ENCODE data around the gene COA6.

The COA6 gene

GRCh38 chr1:234368320-234369032, 4.8 kb upstream of the COA6 start:
- ATAC-seq = no peak

GRCh38 chr1:234369033-234369430, 4.2 kb upstream of the COA6 start:
- ATAC-seq = no peak
- TF ChIP-seq GLIS3 (CRISPR knock-in tag; IDR thresholded peaks at IDR 0.05) (no peak), SNAI2 (CRISPR knock-in tag; IDR thresholded peaks at IDR 0.05) (no peak), RARB (CRISPR knock-in tag; IDR thresholded peaks at IDR 0.05) (no peak), CSDC2 (CRISPR knock-in tag; IDR thresholded peaks at IDR 0.05) (no peak)

More at GRCh38 chr1:234368320-234369032, 4.8 kb upstream of the COA6 start:
- TF ChIP-seq SNAI2 (CRISPR knock-in tag; IDR thresholded peaks at IDR 0.05) = no peak
- TF ChIP-seq, protein P1, sequence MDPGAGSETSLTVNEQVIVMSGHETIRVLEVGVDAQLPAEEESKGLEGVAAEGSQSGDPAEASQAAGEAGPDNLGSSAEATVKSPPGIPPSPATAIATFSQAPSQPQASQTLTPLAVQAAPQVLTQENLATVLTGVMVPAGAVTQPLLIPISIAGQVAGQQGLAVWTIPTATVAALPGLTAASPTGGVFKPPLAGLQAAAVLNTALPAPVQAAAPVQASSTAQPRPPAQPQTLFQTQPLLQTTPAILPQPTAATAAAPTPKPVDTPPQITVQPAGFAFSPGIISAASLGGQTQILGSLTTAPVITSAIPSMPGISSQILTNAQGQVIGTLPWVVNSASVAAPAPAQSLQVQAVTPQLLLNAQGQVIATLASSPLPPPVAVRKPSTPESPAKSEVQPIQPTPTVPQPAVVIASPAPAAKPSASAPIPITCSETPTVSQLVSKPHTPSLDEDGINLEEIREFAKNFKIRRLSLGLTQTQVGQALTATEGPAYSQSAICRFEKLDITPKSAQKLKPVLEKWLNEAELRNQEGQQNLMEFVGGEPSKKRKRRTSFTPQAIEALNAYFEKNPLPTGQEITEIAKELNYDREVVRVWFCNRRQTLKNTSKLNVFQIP (CRISPR knock-in tag; IDR thresholded peaks at IDR 0.05; ENCODE audit: borderline replicate concordance, low read depth) = no peak
- no peak for TF ChIP-seq BACH2 (CRISPR knock-in tag; IDR thresholded peaks at IDR 0.05; ENCODE audit: borderline replicate concordance)
- no peak for TF ChIP-seq TOX (CRISPR knock-in tag; IDR thresholded peaks at IDR 0.05; ENCODE audit: borderline replicate concordance)
- TF ChIP-seq ESRRG (CRISPR knock-in tag; IDR thresholded peaks at IDR 0.05) = no peak
- no peak for TF ChIP-seq ZFP3 (CRISPR knock-in tag; IDR thresholded peaks at IDR 0.05)
- TF ChIP-seq ZNF70 (CRISPR knock-in tag; IDR thresholded peaks at IDR 0.05) = no peak
- TF ChIP-seq TCF4 (CRISPR knock-in tag; IDR thresholded peaks at IDR 0.05; ENCODE audit: borderline replicate concordance) = no peak
- no peak for TF ChIP-seq ZFP30 (CRISPR knock-in tag; IDR thresholded peaks at IDR 0.05)
- TF ChIP-seq RARB (CRISPR knock-in tag; IDR thresholded peaks at IDR 0.05) = no peak
- TF ChIP-seq, protein P2, sequence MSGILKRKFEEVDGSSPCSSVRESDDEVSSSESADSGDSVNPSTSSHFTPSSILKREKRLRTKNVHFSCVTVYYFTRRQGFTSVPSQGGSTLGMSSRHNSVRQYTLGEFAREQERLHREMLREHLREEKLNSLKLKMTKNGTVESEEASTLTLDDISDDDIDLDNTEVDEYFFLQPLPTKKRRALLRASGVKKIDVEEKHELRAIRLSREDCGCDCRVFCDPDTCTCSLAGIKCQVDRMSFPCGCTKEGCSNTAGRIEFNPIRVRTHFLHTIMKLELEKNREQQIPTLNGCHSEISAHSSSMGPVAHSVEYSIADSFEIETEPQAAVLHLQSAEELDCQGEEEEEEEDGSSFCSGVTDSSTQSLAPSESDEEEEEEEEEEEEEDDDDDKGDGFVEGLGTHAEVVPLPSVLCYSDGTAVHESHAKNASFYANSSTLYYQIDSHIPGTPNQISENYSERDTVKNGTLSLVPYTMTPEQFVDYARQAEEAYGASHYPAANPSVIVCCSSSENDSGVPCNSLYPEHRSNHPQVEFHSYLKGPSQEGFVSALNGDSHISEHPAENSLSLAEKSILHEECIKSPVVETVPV (CRISPR knock-in tag; IDR thresholded peaks at IDR 0.05) = no peak
- TF ChIP-seq TSHZ2 (CRISPR knock-in tag; IDR thresholded peaks at IDR 0.05) = no peak
- TF ChIP-seq ZC3H10 (CRISPR knock-in tag; IDR thresholded peaks at IDR 0.05) = no peak
- no peak for TF ChIP-seq PATZ1 (CRISPR knock-in tag; IDR thresholded peaks at IDR 0.05; ENCODE audit: borderline replicate concordance)
- no peak for TF ChIP-seq OSR1 (CRISPR knock-in tag; IDR thresholded peaks at IDR 0.05)
- TF ChIP-seq GLIS3 (CRISPR knock-in tag; IDR thresholded peaks at IDR 0.05) = no peak
- no peak for TF ChIP-seq ZNF565 (CRISPR knock-in tag; conservative IDR thresholded peaks at IDR 0.05; ENCODE audit: low read depth)
- TF ChIP-seq ISL1 (CRISPR knock-in tag; IDR thresholded peaks at IDR 0.05) = no peak
- no peak for TF ChIP-seq ZNF8 (CRISPR knock-in tag; IDR thresholded peaks at IDR 0.05)

DNA sequence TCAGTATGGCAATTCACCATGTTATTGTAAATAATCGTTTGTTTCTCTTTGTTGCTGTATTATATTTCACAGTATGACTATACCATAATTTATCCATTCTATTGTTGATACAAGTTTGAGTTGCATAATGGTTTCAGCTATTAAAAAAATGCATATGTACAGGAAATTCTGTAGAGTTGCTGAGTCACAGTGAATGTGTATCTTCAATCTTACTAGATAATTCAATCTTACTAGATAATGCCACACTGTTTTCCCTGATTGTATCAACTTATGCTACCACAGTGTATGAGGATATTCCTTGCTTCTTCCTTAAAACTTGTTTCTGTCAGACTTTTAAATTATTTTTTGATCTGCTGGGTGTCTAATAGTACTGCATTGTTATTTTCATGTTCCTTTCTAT, 3.5 kb upstream of the COA6 start:
- no peak for TF ChIP-seq ZNF8 (CRISPR knock-in tag; IDR thresholded peaks at IDR 0.05)
- TF ChIP-seq PPARA (CRISPR knock-in tag; IDR thresholded peaks at IDR 0.05; ENCODE audit: borderline replicate concordance) = no peak
- TF ChIP-seq BACH2 (CRISPR knock-in tag; IDR thresholded peaks at IDR 0.05; ENCODE audit: borderline replicate concordance) = no peak
- TF ChIP-seq TCF4 (CRISPR knock-in tag; IDR thresholded peaks at IDR 0.05; ENCODE audit: borderline replicate concordance) = no peak
- no peak for TF ChIP-seq ISL1 (CRISPR knock-in tag; IDR thresholded peaks at IDR 0.05)
- TF ChIP-seq ZFP3 (CRISPR knock-in tag; IDR thresholded peaks at IDR 0.05) = no peak
- TF ChIP-seq ZNF70 (CRISPR knock-in tag; IDR thresholded peaks at IDR 0.05) = no peak
- no peak for TF ChIP-seq ZFP30 (CRISPR knock-in tag; IDR thresholded peaks at IDR 0.05)
- no peak for ATAC-seq
